HUDEP-2 (cell line): Measurements from ENCODE around the gene OCEL1.
"Not testable (repeated sequence)": the region's sequence is repeated elsewhere in the genome, so short reads cannot be mapped to it uniquely, and the experiment has no call there.

Experiments
- DNase-seq, 76 experiments: peaks; one replicate each; lab custom pipeline; 2025; ENCODE audit not compliant: unreplicated experiment in 76 of 76; lab: John Stamatoyannopoulos, UW

Gene OCEL1

GRCh38 chr19:17260842-17261325, 34.9 kb downstream of the OCEL1 start:
- peak in 75 of 76 experiments; percentile 45 to 94 (median 87) for DNase-seq

- no peak for DNase-seq
Observed at GRCh38 chr19:17262557-17262956, 36.5 kb downstream of the OCEL1 start.

GRCh38 chr19:17263712-17264640, 38.0 kb downstream of the OCEL1 start:
- DNase-seq = no peak

GRCh38 chr19:17264641-17264979, 38.6 kb downstream of the OCEL1 start, which contains the start of gene USHBP1:
Gene USHBP1, minus strand, starts transcription at chr19:17264745. Its CDS starts 446 bp downstream, at chr19:17264299.
- no peak for DNase-seq

GRCh38 chr19:17266026-17266425, 40.0 kb downstream of the OCEL1 start:
- no peak for DNase-seq

GRCh38 chr19:17266589-17266974, 40.6 kb downstream of the OCEL1 start:
- no peak for DNase-seq

- DNase-seq = peak in 75 of 76 experiments; percentile 69 to 100 (median 99)
Observed at GRCh38 chr19:17266975-17267788, 41.2 kb downstream of the OCEL1 start, which contains the start of gene BABAM1. Gene BABAM1, plus strand, starts transcription at chr19:17267443. Its CDS starts 1,364 bp downstream, at chr19:17268807.

- DNase-seq = no peak
Observed at GRCh38 chr19:17268754-17269153, 42.7 kb downstream of the OCEL1 start.

- DNase-seq = not testable (repeated sequence)
Observed at GRCh38 chr19:17274892-17275291, 48.9 kb downstream of the OCEL1 start.

- DNase-seq = no peak
Observed at GRCh38 chr19:17275441-17276175, 49.6 kb downstream of the OCEL1 start.
